ENCODE data around the gene BCAP31. TPM values are rescaled to one million over a fixed set of nuclear protein-coding genes. Genes with fewer than 3 reads are reported as not detected.
"Not testable (repeated sequence)": the region's sequence is repeated elsewhere in the genome, so short reads cannot be mapped to it uniquely, and the experiment has no call there.

The BCAP31 gene
- total and polyA plus RNA-seq, 11 donors: 59.9 to 162 (median 102) TPM

DNA sequence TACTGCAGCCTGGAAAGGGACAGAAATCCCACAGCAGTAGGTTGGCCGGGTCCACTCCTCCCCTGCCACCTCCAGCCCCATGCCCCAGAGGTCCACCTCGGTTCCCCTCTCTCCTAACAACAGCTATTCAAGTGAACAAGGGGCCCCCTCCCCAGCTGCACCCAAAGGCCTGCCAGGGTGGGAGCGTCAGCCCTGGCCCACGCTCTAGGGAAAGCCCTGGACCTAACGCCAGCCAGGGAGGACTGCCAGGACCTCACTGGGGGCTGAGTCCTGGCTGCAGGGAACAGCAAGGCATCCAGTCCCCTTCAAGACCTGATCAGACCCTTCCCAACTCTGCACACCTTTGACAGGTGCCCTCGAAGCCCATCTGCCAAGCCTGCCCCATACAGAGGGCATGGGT lies 23.2 kb downstream of the BCAP31 start:
- intact Hi-C loops (cut with DNase I): no loop called here
- H3K4me3 ChIP-seq: no peak overlapping the region
- H3K36me3 ChIP-seq: peaks cover 0 to 28% (median 3%) of the 10 kb centered on the region in 9 donors
- WGBS, 4 donors: 68 to 83% (median 73%) methylated on average over 6 of the region's 6 CpGs
- ATAC-seq (no peak), DNase-seq (peak in 1 of 5 donors; percentile 32)
- H3K27ac ChIP-seq: peak overlapping the region in 11 of 12 donors; percentile 55 to 88 (median 75)
- H3K9me3 ChIP-seq: no peaks in the 10 kb centered on the region
- no peaks in the 10 kb centered on the region for H3K27me3 ChIP-seq
- TF ChIP-seq POLR2A (IDR thresholded peaks at IDR 0.05): no peak
- TF ChIP-seq, protein P1, sequence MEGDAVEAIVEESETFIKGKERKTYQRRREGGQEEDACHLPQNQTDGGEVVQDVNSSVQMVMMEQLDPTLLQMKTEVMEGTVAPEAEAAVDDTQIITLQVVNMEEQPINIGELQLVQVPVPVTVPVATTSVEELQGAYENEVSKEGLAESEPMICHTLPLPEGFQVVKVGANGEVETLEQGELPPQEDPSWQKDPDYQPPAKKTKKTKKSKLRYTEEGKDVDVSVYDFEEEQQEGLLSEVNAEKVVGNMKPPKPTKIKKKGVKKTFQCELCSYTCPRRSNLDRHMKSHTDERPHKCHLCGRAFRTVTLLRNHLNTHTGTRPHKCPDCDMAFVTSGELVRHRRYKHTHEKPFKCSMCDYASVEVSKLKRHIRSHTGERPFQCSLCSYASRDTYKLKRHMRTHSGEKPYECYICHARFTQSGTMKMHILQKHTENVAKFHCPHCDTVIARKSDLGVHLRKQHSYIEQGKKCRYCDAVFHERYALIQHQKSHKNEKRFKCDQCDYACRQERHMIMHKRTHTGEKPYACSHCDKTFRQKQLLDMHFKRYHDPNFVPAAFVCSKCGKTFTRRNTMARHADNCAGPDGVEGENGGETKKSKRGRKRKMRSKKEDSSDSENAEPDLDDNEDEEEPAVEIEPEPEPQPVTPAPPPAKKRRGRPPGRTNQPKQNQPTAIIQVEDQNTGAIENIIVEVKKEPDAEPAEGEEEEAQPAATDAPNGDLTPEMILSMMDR (IDR thresholded peaks at IDR 0.05): no peak
- H3K4me1 ChIP-seq: peaks cover 0 to 26% (median 0%) of the 10 kb centered on the region in 12 donors

DNA sequence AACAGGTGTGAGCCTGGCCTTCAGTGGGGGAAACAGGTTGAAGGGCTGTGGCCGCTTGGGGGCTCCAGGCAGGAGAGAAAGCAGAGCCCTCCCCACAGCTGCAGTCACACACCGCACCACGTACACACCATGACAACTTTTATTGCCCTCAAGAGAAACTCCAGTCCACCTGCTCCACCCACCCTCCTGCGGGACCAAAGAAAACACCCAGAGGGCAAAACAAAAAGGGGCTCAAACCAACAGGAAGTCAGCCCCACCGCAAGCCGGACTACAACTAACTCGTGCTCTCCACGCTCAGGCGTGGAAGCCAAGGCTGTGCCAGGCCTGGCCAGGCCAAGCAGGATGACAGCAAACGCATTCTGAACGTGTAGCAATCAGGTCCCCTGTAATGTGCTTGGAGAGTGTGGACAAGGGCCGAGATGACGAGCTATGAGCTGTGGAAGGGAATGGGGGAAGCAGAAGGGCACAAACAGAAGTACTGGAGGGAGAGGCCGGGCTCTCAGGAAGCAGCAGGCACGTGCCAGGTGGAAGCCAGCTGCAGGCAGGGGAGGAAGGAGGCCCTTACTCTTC lies 23.7 kb downstream of the BCAP31 start:
- peak in 2 of 5 donors; percentile 33 to 49 for DNase-seq
- intact Hi-C loops (cut with DNase I): no loop called here
- Histone ChIP-seq H3K4me1 (peaks cover 0 to 26% (median 0%) of the 10 kb centered on the region in 12 donors), H3K27me3 (no peaks in the 10 kb centered on the region), H3K36me3 (peaks cover 0 to 28% (median 3%) of the 10 kb centered on the region in 9 donors), H3K9me3 (no peaks in the 10 kb centered on the region), H3K27ac (peak overlapping the region in 11 of 12 donors; percentile 55 to 88 (median 75)), H3K4me3 (no peak overlapping the region)
- peak; percentile 11 to 19 (median 16) for ATAC-seq
- TF ChIP-seq, protein P1 (IDR thresholded peaks at IDR 0.05): no peak
- TF ChIP-seq POLR2A (IDR thresholded peaks at IDR 0.05): no peak
- 47 to 72% (median 62%) methylated on average over 15 of the region's 15 CpGs for WGBS, 4 donors

DNA sequence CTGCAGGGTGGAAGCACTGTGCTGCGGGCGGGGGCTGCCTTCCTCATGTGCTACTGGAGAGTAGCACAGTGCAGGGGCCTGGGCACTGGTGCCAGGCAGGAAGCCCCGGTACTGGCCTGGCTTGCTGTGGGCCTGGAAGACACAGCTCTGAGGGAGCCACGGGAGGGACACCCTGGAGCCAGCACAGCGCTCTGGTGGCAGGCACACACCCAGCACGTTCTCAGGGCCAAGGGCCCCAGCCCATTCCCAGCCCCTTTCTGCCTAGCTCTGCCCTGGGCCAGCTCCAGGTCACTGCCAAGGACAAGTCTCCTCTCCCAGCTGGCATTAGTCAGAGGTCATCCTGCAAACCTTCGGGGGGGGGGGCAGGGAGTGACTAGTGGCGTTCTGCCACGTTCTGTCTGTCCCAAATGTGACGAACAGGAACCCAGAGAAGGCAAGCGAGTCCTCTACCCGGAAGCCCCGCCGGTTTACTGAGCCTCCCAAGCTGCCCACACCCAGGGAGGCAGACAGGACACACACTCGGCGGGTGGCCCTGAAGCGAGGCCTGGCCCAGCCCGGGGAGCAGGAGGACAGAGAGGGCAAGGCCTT lies 24.3 kb downstream of the BCAP31 start:
- DNase-seq: peak in 4 of 5 donors; percentile 35 to 77 (median 68)
- H3K27me3 ChIP-seq; intact Hi-C loops (cut with DNase I); H3K4me3 ChIP-seq; H3K9me3 ChIP-seq: not testable (repeated sequence)
- WGBS, 4 donors: 52 to 77% (median 60%) methylated on average over 12 to 18 of the region's 18 CpGs
- peak; percentile 73 to 81 (median 77) for ATAC-seq
- Histone ChIP-seq H3K27ac (peak overlapping the region in 11 of 12 donors; percentile 55 to 88 (median 79)), H3K4me1 (peaks cover 0 to 28% (median 0%) of the 10 kb centered on the region in 12 donors), H3K36me3 (peaks cover 0 to 28% (median 3%) of the 10 kb centered on the region in 9 donors)

- H3K9me3 ChIP-seq; H3K4me3 ChIP-seq; intact Hi-C loops (cut with DNase I); DNase-seq; H3K27me3 ChIP-seq: not testable (repeated sequence)
- peak; percentile 2 to 15 (median 6) for ATAC-seq
- peaks cover 0 to 24% (median 3%) of the 10 kb centered on the region in 9 donors for H3K36me3 ChIP-seq
- H3K4me1 ChIP-seq: peaks cover 0 to 31% (median 0%) of the 10 kb centered on the region in 12 donors
- 66 to 84% (median 74%) methylated on average over 11 to 16 of the region's 16 CpGs for WGBS, 4 donors
- peak overlapping the region in 10 of 12 donors; percentile 63 to 83 (median 78) for H3K27ac ChIP-seq
Measured at GRCh38 chrX:153699210-153699783, 24.9 kb downstream of the BCAP31 start.

Data from heart left ventricle (tissue), 16 donors.